Dendritic cell treated with granulocyte-macrophage colony-stimulating factor and Interleukin-4, amounts not matched to agents 40 ng/mL and 50 ng/mL, for 4 days (primary cell): Measurements from ENCODE around the gene TTC9B.
"Not testable (repeated sequence)": the region's sequence is repeated elsewhere in the genome, so short reads cannot be mapped to it uniquely, and the experiment has no call there.

ENCODE experiments used
- H3K27ac Mint-ChIP-seq: one replicate; pipeline ENCODE4 v1.8.0; 2022; ENCODE audit warnings: mild to moderate bottlenecking, mixed read lengths
- H3K27me3 Mint-ChIP-seq: one replicate; pipeline ENCODE4 v1.8.0; 2022; ENCODE audit warnings: mild to moderate bottlenecking, mixed read lengths
- H3K36me3 Mint-ChIP-seq: one replicate; pipeline ENCODE4 v1.8.0; 2022; ENCODE audit warnings: low read depth, mixed read lengths
- H3K4me1 Mint-ChIP-seq: one replicate; pipeline ENCODE4 v1.8.0; 2022; ENCODE audit warnings: low read depth, mixed read lengths
- H3K4me3 Mint-ChIP-seq: one replicate; pipeline ENCODE4 v1.8.0; 2022; ENCODE audit warnings: mild to moderate bottlenecking, moderate library complexity, mixed read lengths
- H3K9me3 Mint-ChIP-seq: one replicate; pipeline ENCODE4 v1.8.0; 2022; ENCODE audit warnings: mixed read lengths
- intact Hi-C: fragments of 100-400 bp; cut with micrococcal nuclease; formaldehyde crosslinking; loops from one replicate; pipeline ENCODE4 v1.15.0; 2022

The TTC9B gene

DNA sequence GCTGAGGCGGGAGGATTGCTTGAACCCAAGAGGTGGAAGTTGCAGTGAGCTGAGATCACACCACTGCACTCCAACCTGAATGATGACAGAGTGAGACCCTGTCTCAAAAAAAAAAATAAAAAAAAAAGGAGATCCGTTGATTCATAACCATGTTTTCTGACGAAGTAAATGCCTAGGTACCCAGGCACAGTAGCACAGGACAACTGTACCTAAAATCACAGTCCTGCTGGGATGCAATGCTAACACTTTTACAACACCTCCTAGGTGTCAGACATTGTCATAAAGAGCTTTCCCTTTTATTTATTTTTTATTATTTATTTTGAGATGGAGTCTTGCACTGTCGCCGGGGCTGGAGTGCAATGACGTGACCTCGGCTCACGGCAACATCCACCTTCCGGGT is 2.5 kb upstream of the TTC9B start:
- Mint-ChIP-seq H3K9me3 (peaks cover 9% of the 10 kb centered on the region), H3K4me1 (peaks cover 23% of the 10 kb centered on the region), H3K27me3 (peaks cover 89% of the 10 kb centered on the region), H3K27ac (no peak overlapping the region), H3K36me3 (no peaks in the 10 kb centered on the region), H3K4me3 (no peak overlapping the region)
- intact Hi-C loops, result no loop called here

DNA sequence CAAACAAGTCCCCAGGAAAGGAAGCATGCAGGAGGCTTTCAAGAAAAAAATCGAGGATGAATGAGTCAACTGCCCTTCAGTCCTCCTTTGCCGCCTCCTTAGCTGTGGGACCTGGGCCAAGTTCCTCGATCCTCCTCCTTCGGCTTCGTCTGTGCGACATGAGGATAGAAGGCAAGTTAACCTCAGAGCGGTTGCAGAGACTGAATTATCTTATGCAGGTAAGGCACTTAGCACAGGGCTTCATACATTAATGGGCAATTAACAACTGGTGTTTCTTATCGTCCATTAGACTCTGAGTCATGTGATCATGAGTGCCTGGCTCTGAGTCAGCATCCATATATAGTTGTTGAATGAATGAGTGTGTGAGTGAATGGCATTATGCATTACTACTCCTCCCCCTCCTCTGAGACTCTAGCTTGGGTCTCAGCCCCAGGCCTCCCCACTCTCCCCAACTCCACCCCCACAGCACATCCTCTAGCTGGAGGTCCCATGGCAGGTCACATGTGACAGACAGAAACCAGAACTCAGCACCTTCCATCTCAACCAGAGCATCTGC is 1.6 kb upstream of the TTC9B start:
- no peaks in the 10 kb centered on the region for H3K36me3 Mint-ChIP-seq
- intact Hi-C loops, result no loop called here
- no peak overlapping the region for H3K4me3 Mint-ChIP-seq
- H3K9me3 Mint-ChIP-seq, result peaks cover 9% of the 10 kb centered on the region
- peaks cover 21% of the 10 kb centered on the region for H3K4me1 Mint-ChIP-seq
- no peak overlapping the region for H3K27ac Mint-ChIP-seq
- H3K27me3 Mint-ChIP-seq, result peaks cover 85% of the 10 kb centered on the region

DNA sequence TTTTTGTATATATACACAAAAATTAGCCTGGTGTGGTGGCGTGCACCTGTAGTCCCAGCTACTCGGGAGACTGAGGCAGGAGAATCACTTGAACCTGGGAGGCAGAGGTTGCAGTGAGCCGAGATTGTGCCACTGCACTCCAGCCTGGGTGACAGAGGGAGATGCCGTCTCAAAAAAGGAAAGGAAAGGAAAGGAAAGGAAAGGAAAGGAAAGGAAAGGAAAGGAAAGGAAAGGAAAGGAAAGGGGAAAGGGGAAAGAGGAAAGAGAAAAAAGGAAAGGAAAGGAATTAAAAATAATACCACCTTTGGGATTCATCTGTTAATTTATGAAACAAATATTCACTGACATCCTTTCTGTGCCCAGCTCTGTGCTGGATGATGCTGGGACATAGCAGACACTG is 845 bp upstream of the TTC9B start:
- H3K27me3 Mint-ChIP-seq, result peaks cover 77% of the 10 kb centered on the region
- H3K4me3 Mint-ChIP-seq, result not testable (repeated sequence)
- H3K4me1 Mint-ChIP-seq, result peaks cover 21% of the 10 kb centered on the region

DNA sequence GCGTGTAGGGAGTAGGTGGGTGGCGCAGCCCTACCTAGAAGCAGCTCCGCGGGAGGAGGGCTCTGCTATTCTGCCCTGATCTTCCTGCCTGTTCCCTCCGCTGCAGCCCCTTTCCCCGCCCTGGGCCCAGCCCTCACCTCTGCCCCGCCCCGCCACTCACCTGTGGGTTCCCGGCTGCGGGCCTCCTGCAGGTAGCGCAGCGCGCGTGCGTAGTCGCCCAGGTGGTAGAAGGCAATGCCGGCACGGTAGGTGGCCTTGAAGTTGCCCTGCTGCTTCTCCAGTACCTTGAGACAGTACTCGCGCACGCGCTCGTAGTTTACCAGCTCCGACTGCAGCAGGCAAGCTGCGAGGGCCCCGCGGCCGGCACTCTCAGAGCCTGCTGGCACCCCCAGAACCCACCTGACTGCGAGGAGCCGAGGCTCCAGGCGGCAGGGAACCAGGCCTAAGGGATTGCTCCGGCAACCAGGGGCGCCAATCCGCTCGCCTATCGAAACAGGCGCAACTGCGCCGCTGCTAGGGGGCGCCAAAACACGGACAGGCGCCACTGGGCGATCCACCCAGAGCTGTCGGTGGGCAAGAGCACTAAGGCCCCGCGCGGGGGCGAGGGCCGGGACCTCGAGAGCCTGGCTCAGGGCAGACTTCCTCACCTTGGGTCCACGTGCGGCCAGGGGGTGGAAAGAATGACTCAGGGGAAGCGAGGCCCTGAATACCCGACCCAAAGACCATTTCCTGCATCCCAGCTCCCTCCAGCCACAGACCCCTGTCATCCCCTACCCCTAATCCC is 965 bp downstream of the TTC9B start:
- Mint-ChIP-seq H3K27ac (no peak overlapping the region), H3K27me3 (peaks cover 61% of the 10 kb centered on the region), H3K4me3 (no peak overlapping the region), H3K36me3 (peaks cover 10% of the 10 kb centered on the region), H3K9me3 (peaks cover 6% of the 10 kb centered on the region), H3K4me1 (peaks cover 20% of the 10 kb centered on the region)
- intact Hi-C loops, result no loop called here

More for the DNA sequence above, 845 bp upstream of the TTC9B start:
- intact Hi-C loops, H3K9me3 Mint-ChIP-seq, H3K27ac Mint-ChIP-seq, H3K36me3 Mint-ChIP-seq: not testable (repeated sequence)

DNA sequence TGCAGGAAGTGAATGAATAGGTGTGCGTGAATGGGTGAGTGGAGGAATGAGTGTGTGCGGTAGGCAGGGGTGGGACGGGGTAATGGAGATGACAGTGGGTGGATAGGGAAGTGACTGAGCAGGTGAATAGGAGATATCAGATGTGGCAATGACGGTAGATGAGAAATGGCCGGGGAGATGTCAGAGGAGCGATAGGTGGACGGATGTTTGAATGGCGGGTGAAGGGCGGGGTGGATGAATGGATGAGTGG is 1.5 kb downstream of the TTC9B start:
- peaks cover 57% of the 10 kb centered on the region for H3K27me3 Mint-ChIP-seq
- H3K4me1 Mint-ChIP-seq, result peaks cover 16% of the 10 kb centered on the region
- peaks cover under 1% of the 10 kb centered on the region for H3K9me3 Mint-ChIP-seq
- intact Hi-C loops, result no loop called here
- peaks cover 15% of the 10 kb centered on the region for H3K36me3 Mint-ChIP-seq
- H3K27ac Mint-ChIP-seq, result no peak overlapping the region
- H3K4me3 Mint-ChIP-seq, result no peak overlapping the region

DNA sequence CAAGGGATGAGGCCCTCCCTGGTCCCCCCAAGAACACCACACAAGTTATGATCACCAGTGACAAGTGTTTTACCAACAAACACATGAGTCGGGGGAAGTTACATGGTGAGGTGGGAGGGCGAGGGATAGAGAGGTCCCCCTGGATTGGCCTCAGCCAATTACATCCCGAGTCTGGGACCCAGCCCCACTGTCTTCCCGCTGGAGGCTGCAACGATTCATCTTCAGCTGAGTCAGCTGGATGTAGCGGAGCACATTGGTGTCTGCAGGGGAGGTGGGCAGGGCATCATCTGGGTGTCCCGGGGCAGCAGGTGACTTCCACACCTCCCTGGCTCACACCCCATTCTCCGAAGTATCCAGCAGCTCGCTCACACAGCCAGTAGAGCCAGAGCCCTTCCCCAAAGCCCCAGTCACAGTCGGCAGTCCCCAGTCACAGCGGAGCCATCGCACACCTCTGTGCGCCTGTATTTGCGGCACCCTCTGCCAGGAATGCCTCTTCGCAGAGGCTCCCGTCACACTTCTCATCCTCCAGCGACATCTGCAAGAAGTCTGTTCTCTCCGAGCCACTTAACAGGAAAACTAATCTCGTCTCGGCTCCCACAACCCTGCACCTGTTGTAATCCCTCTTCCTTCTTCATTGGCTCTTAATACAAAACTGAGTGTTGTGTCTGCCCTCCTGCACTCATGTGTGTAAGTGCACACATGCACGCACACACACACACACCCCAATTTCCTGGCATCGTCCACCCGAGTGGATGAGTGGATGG is 2.0 kb downstream of the TTC9B start:
- no peak overlapping the region for H3K4me3 Mint-ChIP-seq
- intact Hi-C loops, result no loop called here
- H3K4me1 Mint-ChIP-seq, result peaks cover 16% of the 10 kb centered on the region
- peaks cover 53% of the 10 kb centered on the region for H3K27me3 Mint-ChIP-seq
- no peaks in the 10 kb centered on the region for H3K9me3 Mint-ChIP-seq
- H3K36me3 Mint-ChIP-seq, result peaks cover 20% of the 10 kb centered on the region
- H3K27ac Mint-ChIP-seq, result no peak overlapping the region

DNA sequence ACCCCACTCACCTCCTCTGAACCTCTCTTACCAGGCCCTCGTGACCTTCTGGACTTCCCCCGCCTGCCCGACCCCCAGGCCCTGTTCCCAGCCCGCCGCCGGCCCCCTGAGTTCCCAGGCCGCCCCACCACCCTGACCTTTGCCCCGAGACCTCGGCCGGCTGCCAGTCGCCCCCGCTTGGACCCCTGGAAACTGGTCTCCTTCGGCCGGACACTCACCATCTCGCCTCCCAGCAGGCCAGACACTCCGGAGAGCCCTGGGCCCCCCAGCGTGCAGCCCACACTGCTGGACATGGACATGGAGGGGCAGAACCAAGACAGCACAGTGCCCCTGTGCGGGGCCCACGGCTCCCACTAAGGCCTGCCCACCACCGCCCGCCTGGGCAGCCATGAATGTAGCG is 3.2 kb downstream of the TTC9B start:
- intact Hi-C loops, result no loop called here

DNA sequence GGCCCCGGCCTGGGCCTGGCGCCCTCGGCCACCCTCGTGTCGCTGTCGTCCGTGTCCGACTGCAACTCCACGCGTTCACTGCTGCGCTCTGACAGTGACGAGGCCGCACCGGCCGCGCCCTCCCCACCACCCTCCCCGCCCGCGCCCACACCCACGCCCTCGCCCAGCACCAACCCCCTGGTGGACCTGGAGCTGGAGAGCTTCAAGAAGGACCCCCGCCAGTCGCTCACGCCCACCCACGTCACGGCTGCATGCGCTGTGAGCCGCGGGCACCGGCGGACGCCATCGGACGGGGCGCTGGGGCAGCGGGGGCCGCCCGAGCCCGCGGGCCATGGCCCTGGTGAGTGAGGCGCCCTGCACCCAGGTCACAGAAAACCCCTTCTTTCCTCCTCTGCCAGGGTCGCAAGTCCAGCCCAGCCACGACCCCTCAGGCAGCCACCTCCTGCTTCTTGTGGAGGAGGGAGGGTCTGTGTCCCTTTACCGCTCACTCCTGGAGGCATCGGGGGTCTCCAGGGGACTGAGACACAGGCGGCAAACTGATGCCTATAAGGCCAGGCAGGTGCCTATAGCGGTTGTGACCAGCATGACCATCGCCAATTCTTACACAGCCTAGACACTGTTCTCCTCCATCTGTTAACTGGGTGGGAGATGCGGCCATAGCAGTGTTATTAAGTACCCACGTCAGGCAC is 4.2 kb downstream of the TTC9B start:
- Mint-ChIP-seq H3K9me3 (no peaks in the 10 kb centered on the region), H3K36me3 (peaks cover 41% of the 10 kb centered on the region), H3K27me3 (peaks cover 35% of the 10 kb centered on the region), H3K27ac (no peak overlapping the region), H3K4me1 (peaks cover 6% of the 10 kb centered on the region), H3K4me3 (no peak overlapping the region)
- intact Hi-C loops, result no loop called here

More for the DNA sequence above, 3.2 kb downstream of the TTC9B start:
- H3K4me1 Mint-ChIP-seq, result peaks cover 12% of the 10 kb centered on the region
- no peaks in the 10 kb centered on the region for H3K9me3 Mint-ChIP-seq
- no peak overlapping the region for H3K27ac Mint-ChIP-seq
- H3K36me3 Mint-ChIP-seq, result peaks cover 32% of the 10 kb centered on the region
- peaks cover 43% of the 10 kb centered on the region for H3K27me3 Mint-ChIP-seq
- no peak overlapping the region for H3K4me3 Mint-ChIP-seq

DNA sequence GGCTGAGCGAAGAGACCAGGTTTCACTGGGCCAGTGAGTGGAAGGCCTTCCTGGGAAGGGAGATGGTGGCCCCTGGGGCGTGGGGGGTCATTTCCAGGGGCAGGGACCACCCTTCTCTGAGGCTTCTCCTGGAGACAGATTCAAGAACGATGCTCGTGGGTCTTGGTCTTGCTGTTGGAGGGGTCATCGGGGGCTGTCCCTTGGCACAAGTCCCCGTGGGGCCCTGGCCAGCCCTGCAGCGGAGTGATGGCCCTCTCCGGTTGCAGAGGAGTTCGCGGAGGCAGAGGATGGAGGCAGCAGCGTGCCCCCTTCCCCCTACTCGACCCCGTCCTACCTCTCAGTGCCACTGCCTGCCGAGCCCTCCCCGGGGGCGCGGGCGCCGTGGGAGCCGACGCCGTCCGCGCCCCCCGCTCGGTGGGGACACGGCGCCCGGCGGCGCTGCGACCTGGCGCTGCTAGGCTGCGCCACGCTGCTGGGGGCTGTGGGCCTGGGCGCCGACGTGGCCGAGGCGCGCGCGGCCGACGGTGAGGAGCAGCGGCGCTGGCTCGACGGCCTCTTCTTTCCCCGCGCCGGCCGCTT is 4.8 kb downstream of the TTC9B start:
- Mint-ChIP-seq H3K9me3 (no peaks in the 10 kb centered on the region), H3K36me3 (peaks cover 43% of the 10 kb centered on the region), H3K4me3 (no peak overlapping the region), H3K4me1 (peaks cover 6% of the 10 kb centered on the region), H3K27ac (no peak overlapping the region), H3K27me3 (peaks cover 29% of the 10 kb centered on the region)
- intact Hi-C loops, result no loop called here

DNA sequence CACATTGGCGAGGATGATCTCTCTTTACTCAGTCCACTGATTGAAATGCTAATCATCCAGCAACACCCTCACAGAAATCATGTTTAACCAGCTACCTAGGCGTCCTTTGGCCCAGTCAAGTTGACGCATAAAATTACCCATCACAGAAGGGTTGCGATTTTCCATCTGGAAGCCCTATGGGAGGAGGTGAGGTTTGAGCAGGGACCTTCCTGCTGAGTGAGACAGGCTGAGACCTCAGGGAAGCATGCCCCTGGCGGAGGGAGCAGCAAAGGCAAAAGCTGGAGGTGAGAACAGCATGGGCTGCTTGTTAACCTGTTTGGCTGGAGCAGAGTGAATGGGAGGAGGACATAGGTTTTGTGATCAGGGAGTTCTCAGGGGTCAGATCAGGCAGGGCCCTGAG is 7.3 kb downstream of the TTC9B start:
- Mint-ChIP-seq H3K4me1 (no peaks in the 10 kb centered on the region), H3K4me3 (no peak overlapping the region), H3K27me3 (peaks cover 7% of the 10 kb centered on the region), H3K36me3 (peaks cover 53% of the 10 kb centered on the region), H3K27ac (no peak overlapping the region), H3K9me3 (no peaks in the 10 kb centered on the region)
- intact Hi-C loops, result no loop called here

DNA sequence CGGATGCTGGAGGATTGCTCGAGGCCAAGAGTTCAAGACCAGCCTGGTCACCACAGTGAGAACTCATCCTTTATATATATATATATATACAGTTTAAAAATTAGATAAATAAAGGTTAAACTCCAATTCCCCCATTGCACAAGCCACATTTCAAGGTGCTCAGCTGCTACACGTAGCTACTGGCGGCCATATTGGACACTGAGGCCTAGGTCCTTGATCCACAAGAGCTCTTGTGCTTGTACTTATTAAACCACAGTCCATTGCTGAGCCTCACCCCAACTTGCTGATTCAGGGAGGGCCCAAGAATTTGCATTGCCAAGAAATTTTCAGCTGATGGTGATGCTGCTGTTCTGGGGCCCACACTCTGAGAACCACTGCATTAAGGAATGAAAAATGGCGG is 9.6 kb downstream of the TTC9B start:
- Mint-ChIP-seq H3K4me3 (no peak overlapping the region), H3K9me3 (no peaks in the 10 kb centered on the region), H3K36me3 (peaks cover 76% of the 10 kb centered on the region), H3K27ac (no peak overlapping the region), H3K4me1 (no peaks in the 10 kb centered on the region), H3K27me3 (no peaks in the 10 kb centered on the region)
- intact Hi-C loops, result no loop called here

DNA sequence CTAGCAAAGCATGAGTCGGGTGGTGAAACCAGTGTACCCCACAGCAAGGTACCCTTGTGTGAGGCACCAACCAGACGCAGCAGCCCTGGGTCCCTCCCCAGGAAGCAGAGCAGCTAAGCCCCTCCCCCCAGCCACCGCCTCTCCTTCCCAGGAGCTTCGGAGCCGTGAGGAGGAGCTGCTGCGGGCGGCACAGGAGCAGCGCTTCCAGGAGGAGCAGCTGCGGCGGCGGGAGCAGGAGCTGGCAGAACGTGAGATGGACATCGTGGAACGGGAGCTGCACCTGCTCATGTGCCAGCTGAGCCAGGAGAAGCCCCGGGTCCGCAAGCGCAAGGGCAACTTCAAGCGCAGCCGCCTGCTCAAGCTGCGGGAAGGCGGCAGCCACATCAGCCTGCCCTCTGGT is 12.4 kb downstream of the TTC9B start:
- Mint-ChIP-seq H3K27ac (no peak overlapping the region), H3K9me3 (no peaks in the 10 kb centered on the region), H3K4me3 (no peak overlapping the region), H3K27me3 (no peaks in the 10 kb centered on the region), H3K4me1 (no peaks in the 10 kb centered on the region), H3K36me3 (peaks cover 69% of the 10 kb centered on the region)
- intact Hi-C loops, result no loop called here

DNA sequence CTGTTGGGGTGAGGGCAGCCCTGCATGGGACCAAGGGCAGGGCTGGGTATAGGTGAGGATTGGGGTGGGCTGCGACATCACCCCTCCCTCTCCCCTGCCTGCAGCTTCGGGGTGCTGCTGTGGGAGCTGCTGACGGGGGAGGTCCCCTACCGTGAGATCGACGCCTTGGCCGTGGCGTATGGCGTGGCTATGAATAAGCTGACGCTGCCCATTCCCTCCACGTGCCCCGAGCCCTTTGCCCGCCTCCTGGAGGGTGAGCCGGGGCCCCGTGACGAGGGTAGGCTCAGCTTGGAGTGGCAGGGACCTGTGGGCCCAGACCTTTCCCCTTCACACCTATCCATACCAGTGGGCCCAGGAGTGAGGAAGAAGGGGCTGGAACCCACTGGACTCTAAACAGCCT is 13.8 kb downstream of the TTC9B start:
- no peak overlapping the region for H3K27ac Mint-ChIP-seq

More for the DNA sequence above, 13.8 kb downstream of the TTC9B start:
- no peaks in the 10 kb centered on the region for H3K27me3 Mint-ChIP-seq
- H3K36me3 Mint-ChIP-seq, result peaks cover 56% of the 10 kb centered on the region
- H3K4me1 Mint-ChIP-seq, result no peaks in the 10 kb centered on the region
- no peaks in the 10 kb centered on the region for H3K9me3 Mint-ChIP-seq
- intact Hi-C loops, result no loop called here
- H3K4me3 Mint-ChIP-seq, result no peak overlapping the region
